ENCODE measurements around the gene TBC1D14. TPM values are rescaled to one million over a fixed set of nuclear protein-coding genes. Genes with fewer than 3 reads are reported as not detected.

TBC1D14 gene
- total RNA-seq, 1 experiment from 2014 or later: 44.3 TPM

DNA sequence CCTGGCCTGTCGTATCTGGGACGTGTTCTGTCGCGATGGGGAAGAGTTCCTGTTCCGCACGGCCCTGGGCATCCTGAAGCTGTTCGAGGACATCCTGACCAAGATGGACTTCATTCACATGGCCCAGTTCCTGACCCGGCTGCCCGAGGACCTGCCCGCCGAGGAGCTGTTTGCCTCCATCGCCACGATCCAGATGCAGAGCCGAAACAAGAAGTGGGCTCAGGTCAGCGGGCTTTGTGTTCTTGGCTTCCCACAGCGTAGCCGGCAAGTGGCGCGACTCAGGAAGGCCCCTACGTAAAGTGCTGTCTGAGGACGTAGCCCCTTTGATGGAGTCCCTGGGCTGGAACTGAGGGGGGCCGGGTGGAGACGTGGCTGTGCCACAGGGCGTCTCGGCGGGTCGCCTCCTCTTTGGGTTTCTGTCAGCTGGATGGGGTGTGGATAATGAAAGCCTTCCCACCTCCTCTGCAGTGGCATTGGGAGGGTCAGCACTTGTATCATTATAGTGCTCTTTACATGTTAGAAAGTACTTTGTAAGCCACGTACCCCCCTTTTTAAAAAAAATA lies 115.5 kb downstream of the TBC1D14 start:
- ChIA-PET CTCF (no interaction called here), POLR2A (ENCODE audit: low non-redundant PET) (no interaction called here)
- Histone ChIP-seq H3K36me3 (ENCODE audit: insufficient read depth, low read length, poor library complexity, severe bottlenecking) (peaks cover 3% of the 10 kb centered on the region), H3K4me1 (ENCODE audit: insufficient read depth, low read length, poor library complexity, severe bottlenecking) (no peaks in the 10 kb centered on the region), H3K27ac (ENCODE audit: low read depth, low read length, poor library complexity, severe bottlenecking) (no peak overlapping the region), H3K9me3 (ENCODE audit: low read depth, low read length, poor library complexity, severe bottlenecking) (no peaks in the 10 kb centered on the region), H3K4me3 (ENCODE audit: low read depth, low read length, poor library complexity, severe bottlenecking) (no peak overlapping the region), H3K27me3 (replicated peaks; ENCODE audit: insufficient read depth, low read depth, low read length, poor library complexity) (no peaks in the 10 kb centered on the region)
- intact Hi-C loops (cut with micrococcal nuclease; ENCODE audit: unreplicated experiment): no loop called here
- DNase-seq (ENCODE audit: low spot score): no peak
- TF ChIP-seq, protein P1, sequence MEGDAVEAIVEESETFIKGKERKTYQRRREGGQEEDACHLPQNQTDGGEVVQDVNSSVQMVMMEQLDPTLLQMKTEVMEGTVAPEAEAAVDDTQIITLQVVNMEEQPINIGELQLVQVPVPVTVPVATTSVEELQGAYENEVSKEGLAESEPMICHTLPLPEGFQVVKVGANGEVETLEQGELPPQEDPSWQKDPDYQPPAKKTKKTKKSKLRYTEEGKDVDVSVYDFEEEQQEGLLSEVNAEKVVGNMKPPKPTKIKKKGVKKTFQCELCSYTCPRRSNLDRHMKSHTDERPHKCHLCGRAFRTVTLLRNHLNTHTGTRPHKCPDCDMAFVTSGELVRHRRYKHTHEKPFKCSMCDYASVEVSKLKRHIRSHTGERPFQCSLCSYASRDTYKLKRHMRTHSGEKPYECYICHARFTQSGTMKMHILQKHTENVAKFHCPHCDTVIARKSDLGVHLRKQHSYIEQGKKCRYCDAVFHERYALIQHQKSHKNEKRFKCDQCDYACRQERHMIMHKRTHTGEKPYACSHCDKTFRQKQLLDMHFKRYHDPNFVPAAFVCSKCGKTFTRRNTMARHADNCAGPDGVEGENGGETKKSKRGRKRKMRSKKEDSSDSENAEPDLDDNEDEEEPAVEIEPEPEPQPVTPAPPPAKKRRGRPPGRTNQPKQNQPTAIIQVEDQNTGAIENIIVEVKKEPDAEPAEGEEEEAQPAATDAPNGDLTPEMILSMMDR (conservative IDR thresholded peaks at IDR 0.05; ENCODE audit: low read depth, low read length): no peak
- no peak for TF ChIP-seq EZH2 (IDR thresholded peaks at IDR 0.05; ENCODE audit: borderline replicate concordance, low read depth, low read length, poor library complexity, severe bottlenecking)
- BruUV-seq (replicated peaks): no TSS peak

DNA sequence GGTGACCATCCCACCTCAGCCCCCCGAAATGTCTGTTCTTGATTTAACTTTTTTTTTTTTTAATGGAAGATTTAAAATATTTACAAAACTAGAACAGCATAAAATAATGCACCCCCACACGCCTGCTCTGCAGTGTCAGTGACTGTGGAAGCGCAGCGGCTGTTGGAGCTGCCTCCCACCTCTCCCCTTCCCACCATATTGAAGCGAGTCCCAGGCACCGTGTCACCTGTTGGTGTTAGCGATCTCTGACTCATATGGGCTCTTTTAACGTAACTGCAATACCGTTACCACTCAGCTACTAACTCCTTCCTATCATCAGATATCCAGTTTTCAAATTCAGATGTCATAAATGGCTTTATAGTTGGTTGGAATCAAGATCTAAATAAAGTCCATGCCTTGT lies 116.5 kb downstream of the TBC1D14 start:
- POLR2A ChIA-PET (ENCODE audit: low non-redundant PET): no interaction called here
- peaks cover 13% of the 10 kb centered on the region for H3K36me3 ChIP-seq (ENCODE audit: insufficient read depth, low read length, poor library complexity, severe bottlenecking)
- H3K27me3 ChIP-seq (replicated peaks; ENCODE audit: insufficient read depth, low read depth, low read length, poor library complexity): no peaks in the 10 kb centered on the region
- no peak overlapping the region for H3K4me3 ChIP-seq (ENCODE audit: low read depth, low read length, poor library complexity, severe bottlenecking)
- H3K4me1 ChIP-seq (ENCODE audit: insufficient read depth, low read length, poor library complexity, severe bottlenecking): no peaks in the 10 kb centered on the region
- CTCF ChIA-PET: no interaction called here
- H3K27ac ChIP-seq (ENCODE audit: low read depth, low read length, poor library complexity, severe bottlenecking): no peak overlapping the region
- BruUV-seq (replicated peaks): no TSS peak
- DNase-seq (ENCODE audit: low spot score): no peak
- no peak for TF ChIP-seq EZH2 (IDR thresholded peaks at IDR 0.05; ENCODE audit: borderline replicate concordance, low read depth, low read length, poor library complexity, severe bottlenecking)
- TF ChIP-seq, protein P1 (conservative IDR thresholded peaks at IDR 0.05; ENCODE audit: low read depth, low read length): no peak
- intact Hi-C loops (cut with micrococcal nuclease; ENCODE audit: unreplicated experiment): no loop called here
- no peaks in the 10 kb centered on the region for H3K9me3 ChIP-seq (ENCODE audit: low read depth, low read length, poor library complexity, severe bottlenecking)

DNA sequence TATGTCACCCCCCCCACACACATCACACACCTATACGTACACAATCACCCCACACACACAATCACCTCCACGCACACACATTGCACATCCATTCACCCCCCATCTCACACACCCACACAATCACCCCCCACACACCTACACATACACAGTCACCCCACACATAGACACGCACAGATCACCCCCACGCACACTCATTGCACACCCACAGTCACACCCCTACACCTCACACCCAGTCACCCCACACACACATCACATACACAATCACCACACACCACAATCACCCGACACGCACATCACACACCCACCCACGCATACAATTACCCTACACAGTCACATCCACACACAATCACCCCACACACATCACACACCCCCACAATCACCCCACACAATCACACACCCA lies 117.7 kb downstream of the TBC1D14 start:
- no peak overlapping the region for H3K27ac ChIP-seq (ENCODE audit: low read depth, low read length, poor library complexity, severe bottlenecking)
- no peaks in the 10 kb centered on the region for H3K4me1 ChIP-seq (ENCODE audit: insufficient read depth, low read length, poor library complexity, severe bottlenecking)
- H3K36me3 ChIP-seq (ENCODE audit: insufficient read depth, low read length, poor library complexity, severe bottlenecking): peaks cover 20% of the 10 kb centered on the region
- DNase-seq (ENCODE audit: low spot score): no peak
- no peak for TF ChIP-seq EZH2 (IDR thresholded peaks at IDR 0.05; ENCODE audit: borderline replicate concordance, low read depth, low read length, poor library complexity, severe bottlenecking)
- TF ChIP-seq, protein P1 (conservative IDR thresholded peaks at IDR 0.05; ENCODE audit: low read depth, low read length): no peak
- H3K4me3 ChIP-seq (ENCODE audit: low read depth, low read length, poor library complexity, severe bottlenecking): no peak overlapping the region
- intact Hi-C loops (cut with micrococcal nuclease; ENCODE audit: unreplicated experiment): no loop called here
- ChIA-PET CTCF (no interaction called here), POLR2A (ENCODE audit: low non-redundant PET) (no interaction called here)
- no peaks in the 10 kb centered on the region for H3K27me3 ChIP-seq (replicated peaks; ENCODE audit: insufficient read depth, low read depth, low read length, poor library complexity)
- no TSS peak for BruUV-seq (replicated peaks)
- no peaks in the 10 kb centered on the region for H3K9me3 ChIP-seq (ENCODE audit: low read depth, low read length, poor library complexity, severe bottlenecking)
